GM23338 (cell line): ENCODE measurements around the gene FITM2. TPM values are rescaled to one million over a fixed set of nuclear protein-coding genes. Genes with fewer than 3 reads are reported as not detected.

Experiments
- ATAC-seq: fragments of 200-7000 bp; cut with Tn5 transposase; 3 replicates; pipeline ENCODE4 v1.9.1; 2020
- DNase-seq: peaks from one replicate; pipeline ENCODE4 v3.0.0-alpha.2; 2015; ENCODE audit warnings: low spot score
- H2AFZ ChIP-seq: fragments of 200-600 bp; sonication (generic); 2 replicates; pipeline ENCODE4 v1.8.0; 2016; ENCODE audit warnings: antibody characterized with exemption, mild to moderate bottlenecking, moderate library complexity
- H3F3A ChIP-seq: fragments of 200-600 bp; sonication (generic); replicated peaks from 2 replicates; pipeline ENCODE4 v1.8.0; 2017; ENCODE audit warnings: antibody characterized with exemption, mixed run types, low read depth
- H3K27ac ChIP-seq: fragments of 200-600 bp; sonication (generic); 2 replicates; pipeline ENCODE4 v1.6.1; 2016; ENCODE audit warnings: low read depth
- H3K27me3 ChIP-seq: fragments of 200-600 bp; sonication (generic); 2 replicates; pipeline ENCODE4 v1.8.0; 2016; ENCODE audit warnings: mild to moderate bottlenecking, mixed run types, moderate library complexity; ENCODE audit not compliant: insufficient read depth
- H3K36me3 ChIP-seq: fragments of 200-600 bp; sonication (generic); 2 replicates; pipeline ENCODE4 v1.8.0; 2016; ENCODE audit warnings: mild to moderate bottlenecking; ENCODE audit not compliant: insufficient read depth
- H3K4me1 ChIP-seq: fragments of 200-600 bp; sonication (generic); 2 replicates; pipeline ENCODE4 v1.8.0; 2016; ENCODE audit warnings: mild to moderate bottlenecking, moderate library complexity; ENCODE audit not compliant: insufficient read depth
- H3K4me2 ChIP-seq: fragments of 200-600 bp; sonication (generic); 2 replicates; pipeline ENCODE4 v1.7.1; 2017; ENCODE audit warnings: mixed run types
- H3K4me3 ChIP-seq: fragments of 200-600 bp; sonication (generic); 2 replicates; pipeline ENCODE4 v1.6.1; 2016; ENCODE audit warnings: mixed run types
- H3K79me2 ChIP-seq: fragments of 200-600 bp; sonication (generic); replicated peaks from 2 replicates; pipeline ENCODE4 v1.8.0; 2017; ENCODE audit warnings: mild to moderate bottlenecking; ENCODE audit not compliant: insufficient read depth
- H3K9me2 ChIP-seq: fragments of 200-600 bp; sonication (generic); 2 replicates; pipeline ENCODE4 v1.8.0; 2017; ENCODE audit not compliant: insufficient read depth
- H4K20me1 ChIP-seq: fragments of 200-600 bp; sonication (generic); replicated peaks from 2 replicates; pipeline ENCODE4 v1.8.0; 2017; ENCODE audit warnings: mild to moderate bottlenecking; ENCODE audit not compliant: insufficient read depth
- H3K27ac Mint-ChIP-seq: 2 replicates; pipeline ENCODE4 v1.8.0; 2020; ENCODE audit warnings: inconsistent platforms, mild to moderate bottlenecking, moderate library complexity, mixed read lengths
- H3K27me3 Mint-ChIP-seq: 3 replicates; pipeline ENCODE4 v1.8.0; 2022; ENCODE audit warnings: low read depth, mild to moderate bottlenecking, moderate library complexity, mixed read lengths, inconsistent platforms; ENCODE audit not compliant: insufficient read depth, poor library complexity
- H3K36me3 Mint-ChIP-seq: 3 replicates; pipeline ENCODE4 v1.8.0; 2021; ENCODE audit warnings: low read depth, mild to moderate bottlenecking, inconsistent platforms, moderate library complexity, mixed read lengths
- H3K4me1 Mint-ChIP-seq: 3 replicates; pipeline ENCODE4 v1.8.0; 2020; ENCODE audit warnings: mild to moderate bottlenecking, inconsistent platforms, mixed read lengths
- H3K4me3 Mint-ChIP-seq: 3 replicates; pipeline ENCODE4 v1.8.0; 2021; ENCODE audit warnings: moderate library complexity, mild to moderate bottlenecking, inconsistent platforms, mixed read lengths
- H3K9me3 Mint-ChIP-seq: 3 replicates; pipeline ENCODE4 v1.8.0; 2020; ENCODE audit warnings: moderate library complexity, mild to moderate bottlenecking, inconsistent platforms, mixed read lengths
- EZH2phosphoT487 ChIP-seq: fragments of 200-600 bp; sonication (generic); IDR thresholded peaks from one replicate; pipeline ENCODE4 v1.8.1; 2018; ENCODE audit warnings: antibody characterized with exemption; ENCODE audit not compliant: unreplicated experiment
- POLR2AphosphoS5 ChIP-seq: IDR thresholded peaks from 2 replicates; pipeline ENCODE4 v1.6.1; 2016; ENCODE audit warnings: antibody characterized with exemption, low read depth
- STAT1 ChIP-seq: IDR thresholded peaks from one replicate; pipeline ENCODE4 v1.6.1; 2016; ENCODE audit warnings: antibody characterized with exemption; ENCODE audit not compliant: unreplicated experiment
- ZNF462 ChIP-seq: fragments of 250-450 bp; sonication (Bioruptor Pico); IDR thresholded peaks from 2 replicates; pipeline ENCODE4 v1.5.0; 2020; ENCODE audit warnings: mild to moderate bottlenecking, moderate library complexity
- polyA plus RNA-seq: library from polyadenylated mRNA; unstranded; fragments of >200 nt; fragmentation: Nextera tagmentation; extraction: Ambion mirVana; gene quantifications from 2 replicates; pipeline ENCODE4 v1.2.1, GENCODE V29; 2016
- total RNA-seq: library from RNA; depleted of rRNA; stranded (reverse); fragments of >200 nt; shearing (Covaris generic); gene quantifications from 2 replicates; pipeline ENCODE4 v1.2.3, GENCODE V29; 2014
- TF ChIP-seq, protein P1 (sequence below): IDR thresholded peaks from 2 replicates; pipeline ENCODE4 v1.6.1; 2016; ENCODE audit warnings: antibody characterized with exemption

Gene FITM2
- total and polyA plus RNA-seq, 2 experiments from 2014 or later, result 0.87 to 1.6 TPM

DNA sequence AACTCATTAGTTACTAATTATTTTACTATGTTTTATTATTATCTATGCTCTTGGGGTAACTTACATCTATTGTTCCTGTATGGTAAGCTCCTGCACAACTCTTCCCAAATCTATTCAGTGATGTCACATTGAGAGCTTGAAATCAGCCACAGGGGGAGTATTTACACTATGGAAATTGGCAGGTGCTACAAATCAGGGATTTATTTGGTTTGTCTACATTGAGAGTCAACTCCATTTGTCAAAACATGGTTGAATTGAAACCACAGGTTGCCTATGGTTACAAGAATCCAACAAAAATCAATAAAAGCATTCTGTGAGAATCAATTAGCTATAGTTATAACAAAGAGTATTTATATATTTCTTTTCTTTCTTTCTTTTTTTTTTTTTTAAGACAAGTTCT lies 3.9 kb upstream of the FITM2 start:
- Histone ChIP-seq H3K4me2 (no peak overlapping the region), H3K4me3 (no peak overlapping the region), H3K79me2 (no peaks in the 10 kb centered on the region), H3F3A (no peaks in the 10 kb centered on the region), H3K4me1 (no peaks in the 10 kb centered on the region), H3K27me3 (peaks cover 22% of the 10 kb centered on the region), H3K9me2 (0 out of 2 replicates have a peak, but pooled peaks cover 3% of the 10 kb centered on the region), H3K27ac (no peak overlapping the region), H3K36me3 (no peaks in the 10 kb centered on the region), H4K20me1 (no peaks in the 10 kb centered on the region), H2AFZ (no peak overlapping the region)
- no peak for ATAC-seq
- TF ChIP-seq ZNF462 (CRISPR knock-in tag) (no peak), POLR2AphosphoS5 (no peak), EZH2phosphoT487 (no peak), STAT1 (no peak)
- TF ChIP-seq, protein P1, sequence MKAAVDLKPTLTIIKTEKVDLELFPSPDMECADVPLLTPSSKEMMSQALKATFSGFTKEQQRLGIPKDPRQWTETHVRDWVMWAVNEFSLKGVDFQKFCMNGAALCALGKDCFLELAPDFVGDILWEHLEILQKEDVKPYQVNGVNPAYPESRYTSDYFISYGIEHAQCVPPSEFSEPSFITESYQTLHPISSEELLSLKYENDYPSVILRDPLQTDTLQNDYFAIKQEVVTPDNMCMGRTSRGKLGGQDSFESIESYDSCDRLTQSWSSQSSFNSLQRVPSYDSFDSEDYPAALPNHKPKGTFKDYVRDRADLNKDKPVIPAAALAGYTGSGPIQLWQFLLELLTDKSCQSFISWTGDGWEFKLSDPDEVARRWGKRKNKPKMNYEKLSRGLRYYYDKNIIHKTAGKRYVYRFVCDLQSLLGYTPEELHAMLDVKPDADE, result no peak
- Mint-ChIP-seq H3K4me3 (no peak overlapping the region), H3K27ac (no peak overlapping the region), H3K4me1 (peaks cover 6% of the 10 kb centered on the region), H3K9me3 (no peaks in the 10 kb centered on the region), H3K36me3 (no peaks in the 10 kb centered on the region), H3K27me3 (peaks cover 19% of the 10 kb centered on the region)
- DNase-seq, result no peak
